H1 (cell line): ENCODE measurements around the gene DCAF16. TPM values are rescaled to one million over a fixed set of nuclear protein-coding genes. Genes with fewer than 3 reads are reported as not detected.

Experiments
- ATF3 ChIP-seq: IDR thresholded peaks from 2 replicates; pipeline ENCODE4 v1.6.1; 2011; ENCODE audit warnings: low read depth, mild to moderate bottlenecking, low read length; ENCODE audit not compliant: insufficient read depth
- polyA plus RNA-seq, 7 experiments: library from polyadenylated mRNA; depleted of rRNA in 3 of 7; stranded (reverse) in 5 of 7; unstranded in 2 of 7; fragments of >200 nt in 5 of 7; fragments of 200-250 nt in 2 of 7; gene quantifications; 1 replicate in 5 of 7; 2 replicates in 1 of 7; 4 replicates in 1 of 7; pipeline versions ENCODE4 v1.2.1 to v1.2.3, GENCODE V29; 2011 to 2013; ENCODE audit warnings: missing spikeins in 2 of 7, mixed read lengths in 2 of 7
- total RNA-seq: library from RNA; stranded (reverse); fragmentation: NEBNext Ultra II Directional; extraction: Animal tissue kit (Norgen Biotek cat#: 25700); gene quantifications from 2 replicates; pipeline ENCODE4 v1.2.1, GENCODE V29; 2021

DCAF16 gene
- total and polyA plus RNA-seq, 2 of the 8 experiments (the other 6 are each of a cell fraction or from before 2014, with no cell fraction given), result 26.5 to 55.7 TPM

GRCh38 chr4:17771284-17771908, 39.2 kb downstream of the DCAF16 start (continued):
- TF ChIP-seq ATF3, result no peak
